Measurements from ENCODE around the gene AATF.

GRCh38 chr17:36913132-36913531 is 35.6 kb upstream of the AATF start:
- TF ChIP-seq CTCF (IDR thresholded peaks at IDR 0.05; ENCODE audit: low read depth, low read length), result no peak
- no peak for TF ChIP-seq POLR2A (IDR thresholded peaks at IDR 0.05; ENCODE audit: extremely low read depth, insufficient read length)

Measured in NB4 (cell line).